HL-60 (cell line): ENCODE results near the gene LAG3.

Experiments used
- DNase-seq, 2 experiments: peaks; one replicate each; pipeline ENCODE4 v3.0.0-alpha.2; 2010 to 2020; ENCODE audit warnings: low read depth in 1 of 2, low spot score in 1 of 2
- H3K27ac ChIP-seq: fragments of 250-450 bp; sonication (Bioruptor Pico); replicated peaks from 2 replicates; pipeline ENCODE4 v1.5.1; 2020; ENCODE audit warnings: mild to moderate bottlenecking, moderate library complexity
- H3K27me3 ChIP-seq: fragments of 250-450 bp; sonication (Bioruptor Pico); 2 replicates; pipeline ENCODE4 v1.5.1; 2021; ENCODE audit warnings: mild to moderate bottlenecking, moderate library complexity; ENCODE audit not compliant: insufficient read depth, poor library complexity, severe bottlenecking
- H3K4me3 ChIP-seq: replicated peaks from 2 replicates; pipeline ENCODE4 v1.5.1; 2011; ENCODE audit warnings: mild to moderate bottlenecking, control low read depth, low read length; ENCODE audit not compliant: insufficient read depth
- CTCF ChIP-seq: IDR thresholded peaks from one replicate; pipeline ENCODE4 v1.5.1; 2011; ENCODE audit warnings: low read length, control low read depth, inconsistent platforms; ENCODE audit not compliant: insufficient read depth
- GABPA ChIP-seq: IDR thresholded peaks from 2 replicates; pipeline ENCODE4 v1.6.1; 2012; ENCODE audit warnings: low read depth
- POLR2AphosphoS5 ChIP-seq: IDR thresholded peaks from 2 replicates; pipeline ENCODE4 v1.6.1; 2012; ENCODE audit warnings: low read depth
- REST ChIP-seq: IDR thresholded peaks from 2 replicates; pipeline ENCODE4 v1.6.1; 2012; ENCODE audit warnings: low read depth; ENCODE audit not compliant: insufficient replicate concordance
- SPI1 ChIP-seq: IDR thresholded peaks from 2 replicates; pipeline ENCODE4 v1.6.1; 2012; ENCODE audit warnings: low read depth, mild to moderate bottlenecking, borderline replicate concordance

The LAG3 gene

GRCh38 chr12:6769666-6770065, 2.7 kb upstream of the LAG3 start:
- H3K27ac ChIP-seq: no peak overlapping the region
- H3K4me3 ChIP-seq: no peak overlapping the region
- TF ChIP-seq GABPA: no peak
- no peak for TF ChIP-seq REST
- no peak for TF ChIP-seq POLR2AphosphoS5
- TF ChIP-seq CTCF: no peak
- TF ChIP-seq SPI1: no peak
- peaks cover 46% of the 10 kb centered on the region for H3K27me3 ChIP-seq
- DNase-seq: no peak

GRCh38 chr12:6770094-6770493, 2.2 kb upstream of the LAG3 start:
- H3K27ac ChIP-seq: no peak overlapping the region
- peaks cover 44% of the 10 kb centered on the region for H3K27me3 ChIP-seq
- no peak overlapping the region for H3K4me3 ChIP-seq
- no peak for TF ChIP-seq CTCF
- TF ChIP-seq GABPA: no peak
- TF ChIP-seq REST: no peak
- TF ChIP-seq POLR2AphosphoS5: no peak
- TF ChIP-seq SPI1: no peak
- no peak for DNase-seq

DNA sequence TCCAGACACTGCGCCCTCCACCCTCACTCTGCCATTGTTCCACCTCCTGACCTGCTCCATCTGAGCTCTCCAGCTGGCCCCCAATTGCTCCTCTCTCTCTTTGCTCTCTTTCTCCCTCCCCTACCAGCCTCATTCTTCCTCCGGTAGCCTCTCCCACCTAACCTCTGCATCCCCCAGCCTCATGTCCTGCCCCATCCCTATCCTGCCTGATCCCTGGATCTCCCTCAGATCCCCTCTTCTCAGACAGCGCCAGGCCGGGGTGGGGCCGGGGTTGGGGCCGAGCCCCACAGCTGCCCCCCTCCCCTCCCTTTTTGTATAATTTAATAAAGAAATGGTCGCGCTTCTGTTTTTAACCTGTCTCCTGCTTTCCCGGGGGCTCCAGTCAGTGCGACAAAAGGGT, 1.7 kb upstream of the LAG3 start:
- Histone ChIP-seq H3K4me3 (no peak overlapping the region), H3K27ac (no peak overlapping the region), H3K27me3 (peaks cover 39% of the 10 kb centered on the region)
- no peak for DNase-seq
- TF ChIP-seq SPI1 (no peak), POLR2AphosphoS5 (no peak), GABPA (no peak), REST (no peak), CTCF (no peak)
